IPS-NIHi7 (cell line): Measurements from ENCODE around the gene MOCOS.
"Not testable (repeated sequence)": the region's sequence is repeated elsewhere in the genome, so short reads cannot be mapped to it uniquely, and the experiment has no call there.

Experiments used
- DNase-seq: peaks from one replicate; pipeline ENCODE4 v3.0.0; 2012; ENCODE audit warnings: mixed read lengths; ENCODE audit errors: extremely low spot score

The MOCOS gene

DNA sequence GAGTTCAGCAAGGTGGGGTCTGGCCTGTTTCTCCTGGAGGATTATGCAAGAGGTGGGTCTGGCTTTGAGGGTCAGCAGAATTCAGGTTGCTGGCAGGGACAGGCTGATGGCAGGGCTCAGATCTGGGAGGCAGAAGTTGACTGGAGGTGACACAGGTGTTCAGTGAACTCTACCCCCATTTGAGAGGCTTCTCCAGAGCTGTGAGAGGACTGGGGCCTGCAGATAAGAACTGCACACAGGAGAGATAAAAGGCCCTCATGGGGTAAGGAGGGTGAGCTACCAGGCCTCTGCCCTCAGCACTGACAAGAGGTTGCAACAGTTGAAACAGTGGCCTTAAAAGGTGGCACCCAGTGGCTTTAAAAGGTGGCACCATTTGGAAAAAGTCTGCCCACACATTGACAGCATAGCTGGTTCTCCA, 13.1 kb downstream of the MOCOS start:
- DNase-seq: no peak

DNA sequence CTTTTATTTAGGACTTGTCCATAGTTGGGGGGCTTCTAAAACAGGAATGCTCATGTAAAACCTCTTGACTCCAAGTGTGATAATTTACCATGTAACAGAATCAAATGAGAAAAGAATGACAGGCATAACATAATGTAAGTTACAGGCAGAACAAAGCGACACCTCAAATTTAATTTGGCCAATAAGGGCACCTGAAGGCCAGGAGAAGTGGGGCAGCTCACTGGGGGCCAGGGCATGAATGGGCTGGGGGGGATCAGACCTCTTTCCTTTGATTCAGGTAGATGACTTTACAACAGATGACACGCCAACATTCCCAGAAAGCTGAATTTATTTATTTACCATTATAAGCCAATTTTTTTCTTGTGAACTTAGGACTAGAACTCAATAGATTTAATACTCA, 14.5 kb downstream of the MOCOS start:
- no peak for DNase-seq

DNA sequence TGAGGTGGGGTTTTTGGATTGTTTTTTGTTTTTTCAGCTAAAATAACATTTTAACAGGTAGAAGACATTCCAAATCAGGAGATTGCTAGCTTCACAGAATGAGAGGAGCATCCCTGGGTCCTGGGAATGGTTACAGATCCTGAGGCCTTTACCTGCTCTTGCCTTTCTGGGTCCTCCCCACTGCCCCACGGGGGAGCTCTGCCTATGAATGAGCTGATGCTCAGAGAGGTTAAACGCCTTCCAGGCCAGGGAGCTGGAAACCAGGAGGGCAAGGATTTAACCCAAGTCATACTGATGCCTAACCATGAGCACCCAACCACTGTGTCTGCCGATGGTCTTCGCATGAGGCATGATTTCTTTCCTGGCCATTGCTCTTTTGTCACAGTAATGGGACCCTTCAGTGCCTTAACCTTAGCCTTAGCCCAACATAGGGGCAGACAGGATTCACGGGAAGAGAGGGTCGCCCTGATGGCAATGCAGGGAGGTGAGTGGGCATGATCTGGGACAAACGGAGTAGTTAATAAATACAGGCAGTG, 16.1 kb downstream of the MOCOS start:
- peak; percentile 35 for DNase-seq

DNA sequence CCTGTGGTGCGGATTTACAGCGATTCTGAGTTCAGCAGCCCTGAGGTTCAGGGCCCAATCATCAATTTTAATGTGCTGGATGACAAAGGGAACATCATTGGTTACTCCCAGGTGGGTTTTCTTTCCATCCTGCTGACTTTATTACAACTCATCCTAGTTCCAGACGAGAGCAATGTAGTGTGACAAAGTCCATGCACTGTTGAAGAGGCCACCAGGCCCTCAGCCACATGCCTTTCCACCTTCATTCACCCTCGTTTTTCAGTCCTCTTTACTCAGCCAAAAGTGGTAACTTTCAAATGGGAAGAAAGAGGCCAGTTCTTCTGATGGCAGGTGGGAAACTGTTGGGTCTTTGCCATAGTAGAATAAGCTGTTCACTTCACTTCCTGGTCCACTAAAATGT, 17.9 kb downstream of the MOCOS start:
- DNase-seq: no peak

DNA sequence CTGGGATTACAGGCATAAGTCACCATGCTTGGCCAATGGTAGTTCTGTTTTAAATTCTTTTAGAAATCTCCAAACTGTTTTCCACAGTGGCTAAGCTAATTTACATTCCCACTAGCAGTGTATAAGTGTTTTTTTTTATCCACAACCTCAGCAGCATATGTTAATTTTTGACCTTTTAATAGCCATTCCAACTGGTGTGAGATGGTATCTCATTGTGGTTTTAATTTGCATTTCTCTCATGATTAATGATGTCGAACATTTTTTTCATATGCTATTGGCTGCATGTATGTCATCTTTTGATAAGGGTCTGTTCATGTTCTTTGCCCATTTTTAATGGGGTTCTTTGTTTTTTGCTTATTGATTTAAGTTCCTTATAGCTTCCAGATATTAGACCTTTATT, 20.0 kb downstream of the MOCOS start:
- no peak for DNase-seq

DNA sequence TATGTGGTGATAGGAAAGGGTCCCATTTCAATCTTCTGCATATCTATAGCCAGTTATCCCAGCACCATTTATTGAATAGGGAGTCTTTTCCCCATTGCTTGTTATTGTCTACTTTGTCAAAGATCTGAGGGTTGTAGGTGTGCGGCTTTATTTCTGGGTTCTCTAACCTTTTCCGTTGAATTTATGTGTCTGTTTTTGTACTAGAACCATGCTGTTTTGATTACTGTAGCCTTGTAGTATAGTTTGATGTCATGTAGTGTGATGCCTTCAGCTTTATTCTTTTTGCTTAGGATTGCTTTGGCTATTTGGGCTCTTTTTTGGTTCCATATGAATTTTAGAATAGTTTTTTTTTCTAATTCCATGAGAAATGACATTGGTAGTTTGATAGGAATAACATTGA, 20.7 kb downstream of the MOCOS start:
- DNase-seq: not testable (repeated sequence)

DNA sequence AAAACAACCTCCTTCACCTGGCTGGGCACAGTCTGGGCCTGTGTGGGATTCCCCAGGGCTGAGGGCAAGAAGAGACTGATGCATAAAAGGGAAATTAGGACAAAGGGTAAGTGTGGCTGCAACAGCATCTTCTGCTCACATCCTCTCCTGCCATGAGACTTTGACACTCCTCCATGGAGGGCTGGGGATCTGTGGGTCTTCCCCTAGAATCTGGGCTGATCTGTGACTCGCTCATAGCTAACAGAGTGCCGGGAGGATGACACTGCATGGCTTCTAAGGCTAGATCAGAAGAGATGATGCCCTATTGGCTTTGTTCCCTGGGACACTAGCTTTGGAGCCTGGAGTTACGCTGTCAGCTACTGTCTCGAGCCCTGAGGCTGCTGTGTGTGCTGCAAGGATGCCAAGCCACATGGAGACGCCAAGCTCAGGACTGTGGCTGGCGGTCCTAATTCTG, 24.3 kb downstream of the MOCOS start:
- DNase-seq: peak; percentile 9

DNA sequence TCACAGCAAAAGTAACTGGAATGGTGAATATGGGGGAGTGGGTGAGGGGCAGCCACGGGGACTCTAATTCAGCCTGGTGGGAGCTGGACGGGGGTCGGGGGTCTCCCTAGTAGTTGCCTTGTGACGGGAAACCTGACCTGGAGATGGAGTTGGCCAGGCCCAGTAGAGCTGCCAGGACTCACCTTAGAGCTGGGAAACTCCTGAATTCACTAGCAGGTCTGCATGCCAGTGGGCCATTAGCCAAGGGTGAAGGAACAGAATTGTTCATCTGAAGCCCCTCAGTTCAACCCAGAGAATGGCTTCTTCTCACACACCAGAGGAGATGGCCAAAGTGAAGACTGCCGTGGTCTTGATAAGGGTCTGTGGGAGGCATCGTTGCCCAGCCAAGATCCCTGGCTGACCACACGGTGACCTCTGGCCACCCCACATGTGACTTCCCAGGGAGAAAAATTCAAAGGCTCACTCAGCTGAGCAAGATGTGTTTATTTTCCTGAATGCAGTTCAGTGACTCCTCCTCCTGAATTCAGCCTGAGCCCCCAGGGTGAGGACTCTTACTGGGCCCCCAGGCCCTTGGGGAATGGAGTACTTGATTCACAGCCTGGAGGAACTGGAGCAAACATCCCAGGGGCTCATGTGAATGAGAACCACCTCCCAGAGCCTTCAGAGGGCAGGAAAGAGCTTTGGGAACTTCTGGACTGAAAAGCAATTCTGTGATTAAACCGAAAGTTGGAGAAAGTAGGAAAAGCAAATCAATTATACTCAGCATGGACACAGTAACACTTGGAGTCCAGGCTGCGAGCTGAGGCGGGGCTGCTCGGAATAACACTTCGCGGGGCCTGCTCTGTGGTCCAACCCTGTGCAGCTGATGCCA, 25.2 kb downstream of the MOCOS start:
- DNase-seq: peak; percentile 35

DNA sequence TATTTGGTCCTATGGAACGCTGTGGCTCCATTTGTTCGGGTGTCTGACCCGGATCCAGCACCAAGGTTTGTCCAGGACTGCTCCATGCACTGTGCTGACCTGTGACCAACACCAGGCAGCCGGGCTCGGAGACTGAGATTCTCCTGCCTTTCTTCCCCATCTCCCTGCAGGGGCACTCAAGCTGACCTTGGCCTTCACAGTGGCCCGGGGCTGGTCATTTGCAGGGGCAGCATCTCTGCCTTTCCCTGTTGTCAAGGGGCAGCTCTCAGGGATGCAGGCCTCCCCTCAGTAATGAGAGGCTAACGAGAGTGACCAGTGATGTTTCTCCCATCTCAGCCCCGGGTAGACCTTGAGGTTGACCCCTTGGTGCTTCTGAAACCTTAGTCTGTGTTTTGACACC, 27.5 kb downstream of the MOCOS start:
- DNase-seq: peak; percentile 8

DNA sequence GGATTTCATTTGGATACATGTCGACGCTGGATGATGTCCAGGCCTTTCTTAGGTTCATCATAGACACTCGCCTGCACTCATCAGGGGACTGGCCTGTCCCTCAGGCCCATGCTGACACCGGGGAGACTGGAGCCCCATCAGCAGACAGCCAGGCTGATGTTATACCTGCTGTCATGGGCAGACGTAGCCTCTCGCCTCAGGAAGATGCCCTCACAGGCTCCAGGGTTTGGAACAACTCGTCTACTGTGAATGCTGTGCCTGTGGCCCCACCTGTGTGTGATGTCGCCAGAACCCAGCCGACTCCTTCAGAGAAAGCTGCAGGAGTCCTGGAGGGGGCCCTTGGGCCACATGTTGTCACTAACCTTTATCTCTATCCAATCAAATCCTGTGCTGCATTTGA, 28.3 kb downstream of the MOCOS start:
- peak; percentile 11 for DNase-seq

DNA sequence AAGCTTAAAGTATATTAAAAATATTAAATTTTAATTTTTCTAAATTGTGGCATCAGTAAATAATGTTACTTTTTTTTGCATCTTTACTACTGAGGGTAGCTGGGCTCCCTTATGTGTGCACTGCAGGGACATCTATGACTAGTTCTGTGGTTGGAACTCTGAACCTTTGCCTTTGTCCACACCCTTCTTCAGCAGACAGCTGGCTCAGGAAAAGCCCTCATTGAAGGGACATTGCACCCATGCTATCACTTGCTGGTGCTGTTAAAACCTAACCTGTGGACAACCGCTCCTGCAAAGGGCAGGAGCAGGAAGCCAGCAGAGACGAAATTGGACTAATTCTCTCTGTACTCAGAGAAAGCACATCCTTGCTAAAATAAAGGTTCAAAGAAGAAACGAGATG, 30.1 kb downstream of the MOCOS start:
- DNase-seq: no peak

DNA sequence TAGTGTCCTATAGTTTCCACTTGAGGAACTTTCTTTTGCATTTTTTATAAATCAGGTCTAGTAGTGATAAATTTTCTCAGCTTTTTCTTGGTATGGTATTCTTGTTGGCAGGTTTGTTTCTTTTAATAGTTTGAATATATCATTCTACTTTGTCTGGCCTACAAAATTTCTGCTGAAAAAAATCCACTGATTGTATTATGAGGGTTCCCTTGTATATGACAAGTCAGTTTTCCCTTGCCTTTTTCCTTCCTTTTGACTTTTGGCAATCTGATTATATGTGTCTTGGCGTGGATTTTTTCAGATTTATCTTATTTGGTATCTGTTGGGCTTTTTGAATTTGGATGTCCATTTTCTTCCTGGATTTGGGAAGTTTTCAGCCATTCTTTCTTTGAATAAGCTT, 41.9 kb downstream of the MOCOS start:
- DNase-seq: no peak

DNA sequence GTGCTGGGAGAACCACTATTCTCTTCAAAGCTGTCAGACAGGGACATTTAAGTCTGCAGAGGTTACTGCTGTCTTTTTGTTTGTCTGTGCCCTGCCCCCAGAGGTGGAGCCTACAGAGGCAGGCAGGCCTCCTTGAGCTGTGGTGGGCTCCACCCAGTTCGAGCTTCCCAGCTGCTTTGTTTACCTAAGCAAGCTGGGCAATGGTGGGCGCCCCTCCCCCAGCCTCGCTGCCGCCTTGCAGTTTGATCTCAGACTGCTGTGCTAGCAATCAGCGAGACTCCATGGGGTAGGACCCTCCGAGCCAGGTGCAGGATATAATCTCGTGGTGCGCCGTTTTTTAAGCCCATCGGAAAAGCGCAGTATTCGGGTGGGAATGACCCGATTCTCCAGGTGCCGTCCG, 53.2 kb downstream of the MOCOS start:
- DNase-seq: not testable (repeated sequence)

DNA sequence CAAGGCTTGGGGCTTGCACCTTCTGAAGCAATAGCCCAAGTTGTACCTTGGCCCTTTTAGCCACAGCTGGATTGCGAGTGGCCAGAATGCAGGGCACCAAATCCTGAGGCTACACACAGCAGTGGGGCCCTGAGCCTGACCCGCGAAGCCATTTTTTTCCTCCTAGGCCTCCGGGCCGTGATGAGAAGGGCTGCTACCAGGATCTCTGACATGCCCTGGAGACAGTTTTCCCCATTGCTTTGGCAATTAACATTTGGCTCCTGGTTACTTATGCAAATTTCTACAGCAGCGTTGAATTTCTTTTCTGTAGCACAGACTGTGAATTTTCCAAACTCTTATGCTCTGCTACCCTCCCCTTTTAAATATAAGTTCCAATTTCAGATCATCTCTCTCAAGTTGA, 54.5 kb downstream of the MOCOS start:
- no peak for DNase-seq

DNA sequence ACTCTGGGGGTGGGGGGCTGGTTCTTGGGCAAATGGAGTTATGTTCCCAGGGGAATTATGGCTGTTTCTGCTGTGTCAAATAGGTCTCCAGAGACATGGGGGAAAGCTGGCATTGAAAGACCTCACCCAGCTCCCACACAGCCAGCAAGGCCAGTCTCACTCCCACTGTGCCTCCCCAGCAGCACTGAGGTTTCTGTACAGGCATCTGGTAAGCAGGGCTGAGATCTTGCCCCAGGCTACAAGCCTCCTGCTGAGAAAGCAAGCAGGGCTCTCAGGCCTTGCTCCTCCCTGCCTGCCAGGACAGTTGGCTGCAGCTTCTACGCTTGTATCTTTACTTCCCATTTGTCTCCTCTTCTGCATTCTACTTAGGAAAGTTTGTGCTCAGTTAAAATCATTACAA, 59.7 kb downstream of the MOCOS start:
- no peak for DNase-seq

DNA sequence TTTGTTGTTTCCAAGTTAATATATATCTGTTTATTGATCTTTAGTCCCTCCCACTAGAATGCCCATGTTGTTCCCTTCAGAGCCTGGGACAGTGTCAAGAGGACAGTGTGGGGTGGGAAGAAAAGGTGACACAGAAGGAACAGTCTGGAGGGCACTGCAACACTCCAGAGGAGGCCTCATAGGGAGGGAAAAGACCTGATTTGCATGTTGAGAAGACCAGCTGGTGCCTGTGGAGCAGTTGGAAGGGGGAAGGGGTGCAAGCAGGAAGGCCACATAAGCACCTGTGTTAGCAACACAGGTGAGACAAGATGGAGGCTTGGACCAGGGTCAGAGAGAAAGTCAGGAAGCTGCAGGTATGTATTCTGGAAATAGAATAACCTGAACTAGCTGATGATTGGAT, 62.1 kb downstream of the MOCOS start:
- no peak for DNase-seq

DNA sequence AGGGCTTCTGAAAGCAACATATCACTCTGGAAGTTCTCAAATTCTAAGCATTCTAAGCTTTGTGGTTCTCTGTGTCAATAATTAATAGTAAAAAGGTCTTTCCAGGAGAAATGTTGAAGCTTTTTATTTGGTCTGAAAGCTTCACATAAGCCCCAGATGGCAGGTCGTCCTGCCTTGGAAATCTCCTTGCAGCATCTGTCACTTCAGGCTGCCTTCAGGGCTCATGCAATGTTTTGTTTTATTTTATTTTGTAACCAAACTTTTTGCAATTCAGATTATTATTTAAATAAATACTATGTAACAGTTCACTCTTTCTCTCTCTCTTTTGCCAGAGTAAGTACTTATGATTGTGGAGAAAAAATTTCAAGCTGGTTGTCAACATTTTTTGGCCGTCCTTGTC, 63.5 kb downstream of the MOCOS start:
- DNase-seq: no peak

DNA sequence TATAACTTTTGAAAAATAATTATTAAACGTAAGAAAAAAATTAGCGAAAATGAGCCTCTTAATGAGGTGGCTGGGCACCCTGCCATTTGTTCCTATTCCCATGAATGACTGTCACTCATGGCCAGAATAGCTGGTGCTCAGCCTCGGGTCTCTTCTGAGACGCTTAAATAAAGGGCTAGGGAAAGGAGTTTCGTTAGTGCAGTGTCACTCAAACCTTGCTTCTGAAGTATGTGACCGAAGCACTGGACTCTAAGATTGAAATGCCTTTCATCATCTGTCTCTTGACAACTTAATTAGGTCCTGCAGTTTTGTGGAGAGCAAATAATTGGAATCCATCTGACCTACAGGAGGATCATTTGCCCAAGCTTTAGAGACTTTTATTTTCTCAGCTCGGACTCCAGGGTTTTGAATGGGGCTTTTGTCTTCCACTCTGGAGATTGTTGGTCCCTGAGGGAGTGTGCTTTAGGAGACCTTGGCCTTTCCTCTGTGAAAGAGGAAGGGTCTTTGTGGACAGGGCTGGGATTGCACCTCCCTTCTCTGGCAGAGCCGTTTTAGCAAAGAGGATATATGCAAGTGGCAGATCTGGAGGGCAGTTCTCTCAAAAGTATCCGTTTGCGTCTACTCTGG, 67.9 kb downstream of the MOCOS start:
- no peak for DNase-seq

DNA sequence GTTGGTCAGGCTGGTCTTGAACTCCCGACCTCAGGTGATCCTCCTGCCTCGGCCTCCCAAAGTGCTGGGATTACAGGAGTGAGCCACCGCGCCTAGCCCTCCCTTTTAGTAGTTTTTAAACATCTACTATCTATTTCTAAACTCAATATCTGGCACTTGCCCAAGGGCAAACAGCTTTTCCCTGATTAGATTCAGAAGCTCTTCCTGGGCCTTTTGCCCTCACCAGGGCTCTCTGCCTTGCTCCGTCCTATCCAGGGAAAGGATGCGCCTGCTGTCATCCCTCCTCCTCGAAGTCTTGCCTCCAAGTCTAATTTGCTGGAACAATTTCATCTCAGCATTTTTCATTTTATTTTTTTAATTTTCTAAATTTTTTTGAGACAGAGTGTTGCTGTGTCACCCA, 68.8 kb downstream of the MOCOS start:
- no peak for DNase-seq

DNA sequence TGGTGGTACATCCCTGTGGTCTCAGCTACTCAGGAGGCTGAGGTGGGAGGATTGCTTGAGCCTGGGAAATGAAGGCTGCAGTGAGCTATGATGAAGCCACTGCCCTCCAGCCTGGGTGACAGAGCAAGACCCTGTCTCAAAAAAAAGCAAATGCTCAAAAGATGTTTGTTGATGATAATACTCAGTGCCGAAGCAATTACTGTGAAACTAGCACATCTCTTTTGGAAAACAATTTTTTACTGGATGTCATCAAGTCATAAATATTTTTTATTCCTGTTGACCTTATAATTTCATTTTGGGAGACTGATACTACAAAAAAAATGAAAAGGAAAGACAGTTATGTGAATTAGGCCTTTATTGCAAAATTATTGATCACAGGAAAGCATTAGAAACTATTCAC, 75.7 kb downstream of the MOCOS start:
- no peak for DNase-seq

DNA sequence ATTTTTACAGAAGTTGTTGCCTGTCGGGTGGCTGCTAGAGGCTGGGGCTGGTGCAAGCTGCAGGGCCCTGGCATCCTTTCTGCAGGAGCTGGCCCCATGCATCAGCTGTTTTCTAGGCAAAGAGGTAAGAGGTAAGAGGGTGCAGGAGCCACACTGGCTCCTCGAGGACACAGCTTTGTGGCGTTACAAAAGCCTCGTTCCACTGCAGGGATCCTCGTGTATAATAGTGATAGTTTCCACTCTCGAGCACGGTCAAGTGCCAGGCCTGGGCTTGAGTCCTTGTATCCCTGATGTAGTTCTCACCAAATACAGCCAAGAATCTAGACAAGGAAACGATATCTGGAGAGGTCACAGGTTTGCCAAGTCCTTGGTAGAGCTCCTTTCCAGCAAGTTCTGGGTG, 77.0 kb downstream of the MOCOS start:
- no peak for DNase-seq

DNA sequence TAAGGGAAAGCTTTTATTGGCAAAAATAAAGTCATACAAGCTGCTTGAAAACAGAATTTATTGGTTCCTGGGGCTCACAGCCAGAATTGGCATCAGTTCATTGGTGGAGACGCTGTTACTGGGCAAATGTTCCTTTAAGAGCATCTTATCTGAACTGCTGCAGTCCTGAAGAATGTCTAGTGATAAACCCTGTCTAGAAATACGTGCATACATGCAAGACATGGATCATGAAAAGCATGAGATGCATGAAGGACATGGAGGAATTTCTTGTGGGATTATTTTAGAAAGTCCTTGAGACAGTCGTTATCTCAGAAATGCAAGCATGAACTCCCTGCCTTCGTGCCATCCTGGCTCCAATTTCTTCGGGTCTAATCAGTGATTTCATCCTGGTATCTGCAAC, 77.7 kb downstream of the MOCOS start:
- DNase-seq: no peak

DNA sequence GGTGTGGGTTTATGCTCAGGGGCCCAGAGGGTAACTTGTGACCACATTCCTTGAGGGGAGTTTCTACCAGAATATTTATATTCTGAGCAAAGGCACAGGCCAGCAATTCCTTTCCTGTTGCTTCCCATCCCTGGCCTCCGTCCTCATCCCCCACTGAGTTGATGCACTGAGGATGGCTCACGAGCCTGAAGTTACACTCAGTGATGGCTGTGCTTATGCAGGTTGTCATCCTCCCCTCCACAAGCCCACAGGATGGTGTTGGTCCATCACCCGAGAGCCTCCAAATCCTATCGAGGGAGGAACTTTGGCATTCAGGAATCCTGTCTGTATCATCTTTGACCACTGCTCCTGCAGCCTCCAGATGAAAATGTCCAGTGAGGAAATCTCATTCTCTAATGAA, 81.9 kb downstream of the MOCOS start:
- DNase-seq: no peak
